HFFc6 (cell line): Measurements from ENCODE around the gene MIP. TPM values are rescaled to one million over a fixed set of nuclear protein-coding genes. Genes with fewer than 3 reads are reported as not detected.
"Not testable (repeated sequence)": the region's sequence is repeated elsewhere in the genome, so short reads cannot be mapped to it uniquely, and the experiment has no call there.

ENCODE experiments used
- DNase-seq: peaks from one replicate; pipeline ENCODE4 v3.0.0-alpha.2; 2018
- H3K27ac Mint-ChIP-seq: 2 replicates; pipeline ENCODE4 v1.8.0; 2020; ENCODE audit warnings: mild to moderate bottlenecking, mixed read lengths
- H3K27me3 Mint-ChIP-seq: 2 replicates; pipeline ENCODE4 v1.8.0; 2021; ENCODE audit warnings: mild to moderate bottlenecking, moderate library complexity, mixed read lengths; ENCODE audit not compliant: insufficient read depth
- H3K36me3 Mint-ChIP-seq: 2 replicates; pipeline ENCODE4 v1.8.0; 2021; ENCODE audit warnings: low read depth, mixed read lengths
- H3K4me1 Mint-ChIP-seq: 2 replicates; pipeline ENCODE4 v1.8.0; 2020; ENCODE audit warnings: low read depth, mixed read lengths
- H3K4me3 Mint-ChIP-seq: 2 replicates; pipeline ENCODE4 v1.8.0; 2020; ENCODE audit warnings: mild to moderate bottlenecking, moderate library complexity, mixed read lengths
- H3K9me3 Mint-ChIP-seq: 2 replicates; pipeline ENCODE4 v1.8.0; 2020; ENCODE audit warnings: mild to moderate bottlenecking, mixed read lengths
- total RNA-seq, 6 experiments: library from RNA; stranded (reverse); fragmentation: NEBNext Ultra II Directional; extraction: Animal tissue kit (Norgen Biotek cat#: 25700); gene quantifications; 2 replicates in 1 of 6; 3 replicates in 5 of 6; pipeline ENCODE4 v1.2.3, GENCODE V29; 2021
- TF ChIP-seq, protein P1 (sequence below): fragments of 200-600 bp; sonication (generic); IDR thresholded peaks from 2 replicates; pipeline ENCODE4 v1.5.0; 2021; ENCODE audit warnings: antibody characterized with exemption, mild to moderate bottlenecking

Gene MIP
- total RNA-seq, 6 experiments from 2014 or later: 0.28 TPM; not detected in 5

DNA sequence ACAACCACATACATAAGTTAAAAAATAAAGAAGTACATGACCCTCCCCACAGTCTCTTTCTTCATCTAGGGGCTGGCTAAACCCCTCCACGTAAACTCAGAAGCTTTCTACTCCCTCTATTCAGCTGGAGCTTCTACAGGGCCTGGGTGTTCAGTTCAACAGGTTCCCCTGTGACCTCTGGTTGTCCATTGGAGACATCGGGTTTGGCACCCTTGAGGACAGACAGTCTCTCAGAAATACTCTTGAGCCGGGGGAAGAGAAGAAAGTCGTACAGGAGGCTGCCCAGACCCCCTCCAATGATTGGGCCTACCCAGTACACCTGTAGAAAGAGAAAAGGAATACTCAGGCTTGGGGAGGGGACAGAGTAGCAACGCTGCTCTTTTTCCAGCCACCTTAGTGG is 3.3 kb downstream of the MIP start:
- H3K27ac Mint-ChIP-seq: no peak overlapping the region
- H3K36me3 Mint-ChIP-seq: peaks cover 13% of the 10 kb centered on the region; the same call in 1 of the 2 replicates
- H3K9me3 Mint-ChIP-seq: no peaks in the 10 kb centered on the region
- H3K4me1 Mint-ChIP-seq: peaks cover 22% of the 10 kb centered on the region
- H3K4me3 Mint-ChIP-seq: no peak overlapping the region
- peaks cover 19% of the 10 kb centered on the region for H3K27me3 Mint-ChIP-seq
- DNase-seq: no peak
- TF ChIP-seq, protein P1, sequence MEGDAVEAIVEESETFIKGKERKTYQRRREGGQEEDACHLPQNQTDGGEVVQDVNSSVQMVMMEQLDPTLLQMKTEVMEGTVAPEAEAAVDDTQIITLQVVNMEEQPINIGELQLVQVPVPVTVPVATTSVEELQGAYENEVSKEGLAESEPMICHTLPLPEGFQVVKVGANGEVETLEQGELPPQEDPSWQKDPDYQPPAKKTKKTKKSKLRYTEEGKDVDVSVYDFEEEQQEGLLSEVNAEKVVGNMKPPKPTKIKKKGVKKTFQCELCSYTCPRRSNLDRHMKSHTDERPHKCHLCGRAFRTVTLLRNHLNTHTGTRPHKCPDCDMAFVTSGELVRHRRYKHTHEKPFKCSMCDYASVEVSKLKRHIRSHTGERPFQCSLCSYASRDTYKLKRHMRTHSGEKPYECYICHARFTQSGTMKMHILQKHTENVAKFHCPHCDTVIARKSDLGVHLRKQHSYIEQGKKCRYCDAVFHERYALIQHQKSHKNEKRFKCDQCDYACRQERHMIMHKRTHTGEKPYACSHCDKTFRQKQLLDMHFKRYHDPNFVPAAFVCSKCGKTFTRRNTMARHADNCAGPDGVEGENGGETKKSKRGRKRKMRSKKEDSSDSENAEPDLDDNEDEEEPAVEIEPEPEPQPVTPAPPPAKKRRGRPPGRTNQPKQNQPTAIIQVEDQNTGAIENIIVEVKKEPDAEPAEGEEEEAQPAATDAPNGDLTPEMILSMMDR: no peak

DNA sequence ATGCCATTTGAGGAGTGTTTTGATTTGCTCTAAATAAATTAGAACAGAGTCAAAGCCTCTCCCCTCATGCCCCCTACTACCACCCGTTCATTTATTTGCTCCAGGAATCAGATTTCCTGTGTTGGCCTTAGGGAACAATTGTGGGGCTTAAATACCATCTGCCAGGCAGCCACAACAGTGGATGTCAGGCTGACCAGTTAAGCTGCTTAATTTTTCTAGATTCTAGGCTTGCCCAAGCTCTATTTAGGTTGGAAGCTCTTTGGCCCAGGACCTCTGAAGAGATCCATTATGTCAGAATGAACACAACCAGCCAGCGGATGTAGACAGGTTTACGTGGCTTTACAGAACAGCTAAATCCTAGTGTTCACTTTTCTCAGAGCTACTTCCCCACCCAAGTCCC is 4.2 kb downstream of the MIP start:
- Mint-ChIP-seq H3K27ac (no peak overlapping the region), H3K27me3 (peaks cover 14% of the 10 kb centered on the region), H3K4me1 (peaks cover 22% of the 10 kb centered on the region), H3K4me3 (peak overlapping the region; percentile 95; the same call in 1 of the 2 replicates), H3K36me3 (peaks cover 19% of the 10 kb centered on the region; the same call in 1 of the 2 replicates), H3K9me3 (no peaks in the 10 kb centered on the region)
- TF ChIP-seq, protein P1: no peak
- DNase-seq: no peak

DNA sequence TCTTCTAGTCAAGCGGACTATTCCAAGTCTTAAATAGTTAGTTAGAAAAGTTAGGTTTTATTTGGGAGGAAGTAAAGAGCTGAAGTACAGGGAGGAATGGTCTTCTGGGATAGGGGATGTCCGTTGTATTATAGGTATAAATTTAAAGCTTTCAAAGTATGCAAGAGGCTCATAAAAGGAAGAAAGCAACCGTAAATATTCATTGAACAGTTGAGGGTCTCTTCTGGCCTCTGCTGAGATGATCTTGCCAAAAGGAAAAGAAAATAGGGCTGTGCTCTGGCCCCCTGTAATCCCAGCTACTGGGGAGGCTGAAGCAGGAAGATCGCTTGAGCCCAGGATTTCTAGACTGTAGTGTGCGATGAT is 4.9 kb downstream of the MIP start:
- peaks cover 3% of the 10 kb centered on the region for H3K9me3 Mint-ChIP-seq
- H3K4me3 Mint-ChIP-seq: peak overlapping the region; percentile 95
- H3K27ac Mint-ChIP-seq: peak overlapping the region; percentile 93
- peaks cover 14% of the 10 kb centered on the region for H3K27me3 Mint-ChIP-seq
- DNase-seq: no peak
- TF ChIP-seq, protein P1: no peak
- H3K4me1 Mint-ChIP-seq: peaks cover 22% of the 10 kb centered on the region
- H3K36me3 Mint-ChIP-seq: peaks cover 22% of the 10 kb centered on the region

DNA sequence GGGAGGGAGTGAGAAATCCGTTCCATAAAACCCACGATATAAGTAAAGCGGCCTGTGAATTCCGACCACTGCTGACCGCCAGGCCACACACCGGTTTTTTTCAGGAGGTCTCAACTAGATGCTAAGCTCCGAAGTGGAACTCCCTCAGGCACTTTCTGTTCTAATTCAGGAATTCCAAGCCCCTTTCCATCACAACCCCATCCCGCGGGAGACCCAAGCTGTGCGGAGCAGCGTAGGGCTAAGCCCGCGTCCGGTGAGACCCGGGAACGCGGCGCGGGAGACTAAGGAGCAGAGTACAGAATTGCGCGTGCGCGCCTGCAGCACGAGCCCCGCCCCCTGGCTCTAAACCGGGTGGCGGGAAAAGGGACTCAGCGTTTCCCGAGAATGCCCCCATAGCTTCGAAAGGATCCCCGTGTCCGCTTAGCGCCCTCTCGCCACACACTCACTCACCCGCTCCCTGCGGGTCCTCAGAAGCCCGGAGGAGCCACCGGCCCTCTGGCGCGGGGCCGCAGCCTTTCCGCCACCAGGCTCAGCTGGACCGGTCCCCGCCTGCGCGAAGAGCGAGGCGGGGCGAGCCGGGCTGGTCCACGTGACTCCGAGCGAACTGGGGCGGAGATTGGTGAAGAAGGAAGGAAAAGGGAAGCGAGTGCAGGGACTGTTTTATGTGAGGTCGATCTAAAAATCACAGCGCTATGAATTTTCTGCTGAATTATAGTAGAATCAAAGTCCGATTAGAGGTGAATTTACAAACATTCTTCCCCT is 5.4 kb downstream of the MIP start, which contains the start of gene TIMELESS:
Gene TIMELESS (minus strand): TSS at position 567 of the 762 bp plus-strand sequence. CDS start 15,256 bp downstream, outside the sequence.
- Mint-ChIP-seq H3K4me1 (peaks cover 26% of the 10 kb centered on the region), H3K27ac (peak within 1 kb of the TSS; percentile 93), H3K27me3 (peaks cover 10% of the 10 kb centered on the region), H3K9me3 (peaks cover 9% of the 10 kb centered on the region), H3K36me3 (peaks cover 28% of the 10 kb centered on the region), H3K4me3 (peak within 1 kb of the TSS; percentile 95)
- TF ChIP-seq, protein P1: peak; percentile 20; the same call in 1 of the 2 replicates
- DNase-seq: peak; percentile 78

DNA sequence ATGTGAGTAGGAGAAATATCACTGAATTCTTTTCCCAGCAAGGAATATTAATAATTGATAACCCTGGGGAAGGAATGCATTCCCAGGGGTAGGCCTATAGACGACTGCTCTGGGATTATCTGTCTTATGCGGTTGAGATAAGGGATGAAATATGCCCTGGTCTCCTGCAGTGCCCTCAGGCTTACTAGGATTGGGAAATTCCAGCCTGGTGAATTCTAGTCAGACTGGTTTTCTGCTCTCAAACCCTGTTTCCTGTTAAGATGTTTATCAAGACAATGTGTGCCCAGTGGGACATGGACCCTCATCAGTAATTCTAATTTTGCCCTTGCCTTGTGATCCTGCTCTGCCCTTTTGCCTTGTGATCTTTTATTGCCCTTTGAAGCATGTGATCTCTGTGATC is 11.2 kb downstream of the MIP start:
- H3K9me3 Mint-ChIP-seq: peaks cover 15% of the 10 kb centered on the region
- H3K36me3 Mint-ChIP-seq: peaks cover 46% of the 10 kb centered on the region
- H3K4me1 Mint-ChIP-seq: peaks cover 16% of the 10 kb centered on the region
- not testable (repeated sequence) for DNase-seq, H3K4me3 Mint-ChIP-seq, H3K27me3 Mint-ChIP-seq, H3K27ac Mint-ChIP-seq

DNA sequence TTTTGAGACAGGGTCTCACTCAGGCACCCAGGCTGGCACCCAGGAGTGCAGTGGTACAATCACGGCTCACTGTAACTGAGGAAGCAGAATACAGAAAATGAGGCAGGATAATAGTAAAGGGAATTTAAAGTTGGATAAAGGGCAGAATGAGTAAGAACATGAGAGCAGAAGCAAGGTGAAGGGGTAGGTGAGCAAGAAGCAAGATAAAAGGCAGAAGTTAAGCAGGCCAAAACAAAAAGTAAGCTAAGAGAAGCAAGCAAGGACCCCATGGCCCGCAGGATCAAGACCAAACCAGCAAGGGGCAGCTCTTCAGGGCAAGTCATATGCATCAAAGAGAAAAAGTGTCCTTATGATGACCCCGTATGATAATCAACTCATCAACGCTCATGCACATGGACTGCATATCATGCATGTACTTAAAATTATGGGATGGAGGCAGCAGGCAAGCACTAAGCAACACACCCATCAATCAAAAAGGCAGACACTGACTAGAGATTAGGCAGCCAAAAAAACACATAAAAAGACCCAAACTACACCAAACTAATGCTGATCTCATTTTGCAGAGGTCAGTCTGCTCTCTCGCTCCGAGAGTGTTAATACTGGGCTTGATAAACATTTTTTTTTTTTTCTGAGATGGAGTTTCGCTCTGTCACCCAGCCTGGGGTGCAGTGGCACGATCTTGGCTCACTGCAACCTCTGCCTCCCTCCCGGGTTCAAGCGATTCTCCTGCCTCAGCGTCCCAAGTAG is 16.9 kb downstream of the MIP start:
- DNase-seq: no peak
- TF ChIP-seq, protein P1: no peak
- no peak overlapping the region for H3K4me3 Mint-ChIP-seq
- H3K27me3 Mint-ChIP-seq: no peaks in the 10 kb centered on the region
- no peaks in the 10 kb centered on the region for H3K4me1 Mint-ChIP-seq
- H3K9me3 Mint-ChIP-seq: no peaks in the 10 kb centered on the region
- peaks cover 6% of the 10 kb centered on the region; the same call in 1 of the 2 replicates for H3K36me3 Mint-ChIP-seq
- no peak overlapping the region for H3K27ac Mint-ChIP-seq
